ENCODE measurements around the gene FITM1.
A peak's percentile ranks its signal among the peaks of the same experiment; 100 is the strongest.

FITM1 gene

DNA sequence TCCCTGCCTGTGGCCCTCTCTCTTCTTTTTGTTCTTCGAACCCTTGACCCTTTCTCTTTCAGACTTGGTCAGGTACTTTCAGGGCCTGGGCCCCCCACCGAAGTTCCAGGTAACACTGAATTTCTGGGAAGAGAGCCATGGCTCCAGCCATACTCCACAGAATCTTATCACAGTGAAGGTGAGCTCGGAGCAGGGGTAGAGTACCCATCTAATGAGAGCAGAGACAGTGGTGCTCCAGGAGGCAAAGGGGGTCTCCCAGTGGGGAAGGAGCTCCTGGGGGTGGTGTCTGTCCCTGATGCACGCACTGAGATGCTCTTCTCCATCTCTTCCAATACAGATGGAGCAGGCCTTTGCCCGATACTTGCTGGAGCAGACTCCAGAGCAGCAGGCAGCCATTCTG lies 35.3 kb downstream of the FITM1 start:
- DNase-seq: no peak

DNA sequence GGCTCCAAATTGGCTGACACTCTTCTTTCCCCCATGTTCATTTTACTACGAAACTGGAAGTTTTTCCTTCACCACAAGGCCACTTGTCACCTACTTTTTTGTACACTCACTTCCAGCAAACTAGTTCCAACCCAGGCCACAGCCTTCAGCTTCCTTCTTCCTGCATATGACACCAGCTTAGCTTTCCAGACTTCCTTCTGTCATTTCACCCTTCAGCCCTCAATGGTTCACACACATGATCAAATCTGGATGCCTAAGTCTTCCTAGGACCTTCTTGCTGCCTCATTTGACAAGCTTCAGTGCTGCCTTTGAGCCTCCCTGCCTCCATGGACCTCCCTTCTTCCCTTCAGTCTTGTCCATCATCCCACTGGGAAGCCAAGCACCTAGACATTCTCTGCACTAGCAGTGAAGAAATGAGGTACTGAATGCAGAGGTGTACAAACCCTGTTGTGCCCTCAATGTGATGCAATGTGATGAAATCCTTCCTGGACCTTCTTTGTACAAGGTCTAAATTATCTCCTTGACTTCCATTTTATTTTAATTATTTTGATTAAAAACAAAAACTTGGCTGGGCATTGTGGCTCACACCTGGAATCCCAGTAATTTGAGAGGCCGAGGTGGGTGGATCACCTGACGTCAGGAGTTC lies 37.1 kb downstream of the FITM1 start:
- DNase-seq: no peak

DNA sequence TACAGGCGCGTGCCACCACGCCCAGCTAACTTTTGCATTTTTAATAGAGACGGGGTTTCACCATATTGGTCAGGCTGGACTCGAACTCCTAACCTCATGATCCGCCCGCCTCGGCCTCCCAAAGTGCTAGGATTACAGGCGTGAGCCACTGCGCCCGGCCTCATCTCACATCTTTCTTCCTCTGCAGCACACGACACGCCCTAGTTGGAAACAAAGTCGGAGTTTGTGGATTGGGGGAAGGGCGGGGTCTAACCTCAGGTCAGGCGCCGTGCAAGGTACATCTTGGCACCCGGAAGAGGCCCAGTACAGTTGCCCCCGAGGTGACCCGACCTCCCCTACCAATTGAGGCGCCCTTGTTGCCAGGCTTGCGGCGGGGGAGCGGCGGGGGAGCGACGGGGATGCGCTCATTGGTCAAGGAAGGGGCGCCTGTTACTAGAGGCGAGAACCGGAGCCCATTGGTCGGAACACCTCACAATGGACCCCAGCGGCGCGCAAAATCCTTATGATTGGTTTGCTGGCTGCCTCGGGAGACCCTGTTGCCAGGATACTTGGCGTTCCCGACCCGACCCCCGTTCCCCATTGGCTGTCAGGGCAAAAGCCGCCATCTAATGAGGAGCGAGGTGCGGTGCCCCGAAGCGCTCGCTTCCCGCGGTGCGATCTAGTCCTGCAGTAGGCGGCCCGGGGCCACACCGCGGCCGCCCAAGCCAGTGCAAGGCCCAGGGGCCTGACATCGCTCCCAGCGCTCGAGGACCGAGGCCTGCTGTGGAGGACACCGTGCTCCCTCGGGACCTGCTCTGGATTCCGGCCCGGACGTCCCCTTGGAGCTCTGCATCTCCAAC lies 41.2 kb downstream of the FITM1 start, which contains the start of gene REC8:
Gene REC8, plus strand, starts transcription at position 659 of the 839 bp plus-strand sequence. CDS start 473 bp downstream, outside the sequence.
- DNase-seq: peak; percentile 68

DNA sequence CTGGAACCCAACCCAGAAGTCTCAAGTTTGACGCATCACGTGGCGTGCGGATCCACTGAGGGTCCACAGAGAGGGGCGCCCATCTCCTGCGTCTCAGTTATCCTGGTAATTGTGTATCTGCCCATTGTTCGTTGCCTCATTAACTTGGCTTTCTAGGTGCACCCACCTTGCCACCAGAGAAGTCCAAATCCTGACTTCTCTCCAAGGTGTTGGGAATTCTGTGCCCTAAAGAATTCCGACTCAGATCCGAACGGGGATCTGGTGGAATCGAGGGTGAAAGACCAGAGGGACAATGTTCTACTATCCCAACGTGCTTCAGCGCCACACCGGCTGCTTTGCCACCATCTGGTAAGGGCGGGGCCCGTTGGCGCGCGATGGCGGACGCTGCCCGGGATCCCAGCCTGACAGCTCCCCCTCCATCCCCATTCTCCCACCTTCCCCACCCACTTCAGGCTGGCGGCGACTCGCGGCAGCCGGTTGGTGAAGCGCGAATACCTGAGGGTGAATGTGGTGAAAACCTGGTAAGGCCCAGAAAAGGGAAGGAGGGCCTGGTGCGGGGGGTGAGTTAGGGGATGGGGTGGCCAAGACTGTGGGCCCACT lies 41.9 kb downstream of the FITM1 start:
- no peak for DNase-seq

DNA sequence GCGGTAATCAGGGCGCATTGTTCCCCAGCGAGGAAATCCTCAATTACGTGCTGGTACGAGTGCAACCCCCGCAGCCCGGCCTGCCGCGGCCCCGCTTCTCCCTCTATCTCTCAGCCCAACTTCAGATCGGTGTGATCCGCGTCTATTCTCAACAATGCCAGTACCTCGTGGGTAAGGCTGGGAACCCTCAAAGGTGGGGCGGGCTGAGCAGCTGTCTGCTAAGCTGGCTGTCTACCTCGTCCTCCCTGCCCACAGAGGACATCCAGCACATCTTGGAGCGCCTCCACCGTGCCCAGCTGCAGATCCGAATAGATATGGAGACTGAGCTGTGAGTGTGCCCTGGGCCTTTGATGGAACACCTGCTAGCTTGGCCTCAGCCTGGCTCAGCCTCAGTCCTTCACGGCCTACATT lies 42.4 kb downstream of the FITM1 start:
- no peak for DNase-seq

DNA sequence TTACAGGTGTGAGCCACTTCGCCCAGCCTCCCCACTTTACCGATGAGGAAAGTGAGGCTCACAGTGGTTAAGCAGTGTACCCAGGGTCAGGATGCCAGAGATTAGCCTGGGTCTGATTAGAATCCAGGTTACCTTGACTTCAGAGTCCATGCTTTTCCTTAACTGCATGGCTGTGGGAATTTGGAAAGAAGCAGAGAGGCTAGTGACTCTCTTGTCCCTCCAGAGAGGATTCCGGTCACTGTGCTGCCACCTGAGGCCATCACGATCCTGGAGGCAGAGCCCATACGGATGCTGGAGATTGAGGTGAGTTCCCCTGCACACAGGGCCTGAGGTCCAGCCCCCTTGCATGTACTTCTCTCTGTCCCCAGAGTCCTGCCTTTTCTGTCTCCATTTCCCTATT lies 46.1 kb downstream of the FITM1 start:
- no peak for DNase-seq

DNA sequence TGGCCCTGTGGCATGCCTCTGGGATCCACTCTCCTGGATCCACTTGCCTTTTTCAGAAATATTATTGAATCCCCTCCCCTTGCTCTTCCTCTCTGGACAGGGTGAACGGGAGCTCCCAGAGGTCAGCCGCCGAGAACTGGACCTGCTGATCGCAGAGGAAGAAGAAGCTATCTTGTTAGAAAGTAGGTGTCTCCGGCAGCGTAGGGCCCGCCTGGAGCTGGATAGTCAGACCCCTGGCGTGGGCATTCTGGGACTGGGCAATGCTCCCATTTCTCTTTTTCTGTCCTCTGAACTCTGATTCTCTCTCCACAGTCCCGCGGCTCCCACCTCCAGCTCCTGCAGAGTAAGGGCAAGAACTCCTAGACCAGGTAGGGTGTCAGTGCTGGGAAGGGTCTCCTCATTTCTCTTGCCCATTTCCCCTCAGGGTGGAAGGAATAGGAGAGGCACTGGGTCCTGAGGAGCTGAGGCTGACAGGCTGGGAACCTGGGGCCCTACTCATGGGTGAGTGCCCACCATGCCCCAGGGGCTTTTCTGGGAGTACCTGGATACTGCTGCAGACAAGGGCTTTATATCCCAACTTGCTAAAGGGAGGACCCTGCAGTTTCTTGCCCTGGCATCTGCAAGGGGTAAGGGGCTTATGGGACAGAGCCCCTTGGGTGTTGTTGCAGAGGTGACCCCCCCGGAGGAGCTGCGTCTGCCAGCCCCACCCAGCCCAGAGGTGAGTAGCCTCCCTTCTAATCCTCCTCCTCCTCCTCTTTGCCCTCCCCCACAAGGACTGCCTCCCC lies 46.8 kb downstream of the FITM1 start:
- DNase-seq: no peak

DNA sequence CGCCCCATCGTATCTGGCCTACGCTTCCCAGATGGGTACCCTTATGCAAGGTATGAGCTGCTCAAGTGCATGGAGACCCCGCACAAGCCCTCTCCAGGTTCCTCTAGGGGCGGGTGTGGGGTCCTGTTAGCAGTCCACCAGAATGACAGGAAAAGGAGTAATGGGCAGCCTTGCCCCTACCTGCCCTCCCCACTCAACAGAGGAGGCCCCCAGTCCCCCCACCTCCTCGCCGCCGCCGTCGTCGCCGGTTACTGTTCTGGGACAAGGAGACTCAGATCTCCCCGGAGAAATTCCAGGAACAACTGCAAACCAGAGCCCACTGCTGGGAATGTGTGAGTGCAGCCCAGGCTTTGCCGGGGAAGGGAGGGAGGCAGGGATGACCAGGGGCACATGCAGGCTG lies 47.4 kb downstream of the FITM1 start:
- no peak for DNase-seq

DNA sequence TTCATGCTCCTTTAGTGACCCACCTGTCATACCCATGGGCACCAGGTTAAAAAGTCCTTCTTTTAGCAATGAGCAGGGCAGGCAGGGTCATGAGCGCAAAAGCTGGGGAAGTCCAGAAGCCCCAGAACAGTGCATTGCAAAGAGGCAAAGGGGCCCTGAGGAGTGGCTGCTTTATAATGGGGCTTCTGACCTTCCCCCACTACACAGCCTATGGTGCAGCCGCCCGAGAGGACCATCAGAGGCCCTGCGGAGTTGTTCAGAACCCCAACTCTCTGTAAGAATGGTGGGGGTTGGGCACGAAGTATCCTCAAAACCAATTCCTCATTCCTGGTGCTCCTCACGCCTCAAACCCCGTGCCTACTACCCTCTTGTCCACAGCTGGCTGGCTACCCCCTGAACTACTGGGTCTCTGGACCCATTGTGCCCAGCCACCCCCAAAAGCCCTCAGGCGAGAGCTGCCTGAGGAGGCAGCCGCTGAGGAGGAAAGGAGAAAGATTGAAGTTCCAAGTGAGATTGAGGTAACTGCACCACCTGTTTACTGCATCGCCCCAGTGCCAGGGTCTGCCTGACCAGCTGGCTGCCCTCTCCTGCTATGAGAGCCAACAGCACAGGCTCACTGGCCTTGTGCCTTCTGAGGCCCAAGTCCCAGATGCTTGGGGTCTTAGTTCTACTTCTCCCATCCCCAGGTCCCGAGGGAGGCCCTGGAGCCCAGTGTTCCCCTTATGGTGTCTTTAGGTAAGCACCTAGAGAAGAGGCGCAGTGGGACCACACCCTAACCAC lies 48.1 kb downstream of the FITM1 start:
- no peak for DNase-seq

DNA sequence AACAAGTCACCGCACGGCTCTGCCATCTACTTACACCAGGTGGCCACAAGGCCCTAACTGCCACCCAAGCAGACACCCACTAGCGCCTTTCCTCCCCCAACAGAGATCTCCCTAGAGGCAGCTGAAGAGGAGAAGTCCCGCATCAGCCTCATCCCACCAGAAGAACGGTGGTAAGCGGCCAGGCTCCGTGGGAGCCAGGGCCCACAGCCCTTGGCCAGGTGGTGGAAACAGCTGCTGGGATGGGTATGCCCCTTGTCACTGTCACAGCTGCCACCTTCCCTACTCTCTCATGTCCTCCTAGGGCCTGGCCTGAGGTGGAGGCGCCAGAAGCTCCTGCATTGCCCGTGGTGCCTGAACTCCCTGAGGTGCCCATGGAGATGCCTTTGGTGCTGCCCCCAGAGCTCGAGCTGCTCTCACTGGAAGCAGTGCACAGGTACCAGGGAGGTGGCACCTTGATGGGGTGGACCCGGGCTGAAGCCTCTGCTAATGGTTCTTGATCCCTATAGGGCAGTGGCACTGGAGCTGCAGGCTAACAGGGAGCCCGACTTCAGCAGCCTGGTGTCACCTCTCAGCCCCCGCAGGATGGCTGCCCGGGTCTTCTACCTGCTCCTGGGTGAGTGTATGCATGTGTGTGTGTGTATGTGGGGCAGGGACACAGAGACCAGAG lies 49.0 kb downstream of the FITM1 start:
- DNase-seq: no peak

DNA sequence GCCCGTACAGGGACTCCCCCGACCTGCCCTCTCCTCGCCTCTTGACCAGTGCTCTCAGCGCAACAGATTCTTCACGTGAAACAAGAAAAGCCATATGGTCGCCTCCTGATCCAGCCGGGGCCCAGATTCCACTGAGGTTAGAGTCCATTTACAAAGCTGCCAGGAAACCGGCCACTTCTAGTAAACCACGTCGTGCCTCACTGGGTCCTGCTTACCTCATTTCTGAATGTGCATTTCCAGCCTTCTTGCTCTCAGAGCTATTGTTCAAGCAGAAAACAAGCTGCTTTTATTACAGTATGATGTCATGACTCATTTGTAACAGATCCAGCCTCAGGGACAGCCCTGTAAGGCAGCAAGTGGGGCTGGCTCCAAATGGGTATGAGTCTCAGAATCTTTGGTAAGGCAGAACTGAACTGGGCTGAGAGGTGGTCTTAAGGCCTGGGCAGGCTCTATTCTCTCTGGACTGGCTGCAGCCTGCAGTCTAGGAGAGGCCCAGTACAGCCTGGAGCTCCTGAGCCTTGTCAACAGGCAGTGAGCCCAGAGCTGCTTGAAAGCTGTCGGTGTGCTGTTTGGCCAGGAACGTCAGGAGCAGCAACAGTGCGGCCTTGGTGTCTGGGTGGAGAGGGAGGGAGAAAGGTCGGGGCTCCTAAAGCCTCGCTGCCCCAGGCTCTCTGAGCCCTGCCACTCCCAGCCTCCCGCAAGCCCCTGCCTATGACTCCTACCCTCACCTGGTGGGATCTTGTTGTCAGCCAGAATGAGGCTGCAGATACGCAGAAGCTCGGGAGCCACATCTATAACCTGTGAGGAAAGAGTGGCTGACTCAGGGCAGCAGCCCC lies 49.7 kb downstream of the FITM1 start:
- DNase-seq: no peak

DNA sequence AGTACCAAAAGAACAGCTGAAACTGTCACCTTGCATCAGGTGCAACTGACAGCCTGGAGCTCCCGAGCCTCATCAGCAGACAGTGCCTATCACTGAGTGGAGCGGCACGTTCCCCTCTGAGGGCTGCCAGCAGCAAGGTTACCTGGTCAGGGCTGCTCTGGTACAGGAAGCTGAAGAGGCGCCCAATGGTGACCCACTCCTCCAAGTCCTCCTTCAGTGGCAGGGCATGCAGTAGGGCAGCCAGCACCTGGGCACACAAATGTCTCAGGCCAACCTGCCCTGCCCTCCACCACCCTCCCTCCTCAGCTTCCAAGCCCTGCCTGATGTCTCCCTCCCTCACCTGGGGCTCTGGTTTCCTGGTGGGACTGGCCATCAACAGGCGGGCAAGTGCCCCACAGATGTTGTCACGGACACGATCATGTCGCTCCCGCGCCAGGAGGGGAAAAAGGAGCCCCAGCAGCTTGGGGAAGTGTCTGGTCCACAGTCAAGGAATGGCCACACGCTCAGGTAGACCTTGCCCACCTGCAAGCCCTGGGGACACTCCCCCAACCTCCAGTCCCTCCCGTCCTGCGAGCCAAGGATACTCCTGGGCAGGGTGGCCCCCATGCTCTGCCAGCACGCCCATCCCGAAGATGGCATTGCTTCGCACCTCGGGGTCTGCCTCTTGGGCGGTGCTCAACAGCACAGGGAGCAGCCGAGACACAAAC lies 51.1 kb downstream of the FITM1 start:
- DNase-seq: no peak
